HUDEP-2 (cell line): ENCODE data around the gene SP3.

Experiments
- DNase-seq, 76 experiments: peaks; one replicate each; lab custom pipeline; 2025; ENCODE audit not compliant: unreplicated experiment in 76 of 76; lab: John Stamatoyannopoulos, UW

The SP3 gene

DNA sequence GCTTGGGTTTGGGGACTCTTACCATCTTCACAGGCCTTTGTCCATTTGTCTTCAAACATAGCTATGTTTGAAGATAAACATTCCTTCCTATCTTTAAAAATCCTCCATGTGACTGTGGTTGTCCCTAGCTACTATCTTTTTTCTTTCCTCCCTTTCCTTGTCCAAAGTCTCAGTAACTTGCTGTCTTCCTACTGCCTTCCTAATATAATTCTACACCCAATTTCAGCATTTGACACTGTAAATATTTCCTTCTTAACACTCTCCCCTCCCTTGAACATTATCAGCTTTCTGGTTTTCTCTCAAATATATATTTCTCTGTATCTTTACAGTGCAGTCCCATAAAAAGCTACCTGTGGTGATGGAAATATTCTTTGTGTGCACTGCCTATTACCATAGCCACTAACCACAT is 5.3 kb upstream of the SP3 start:
- DNase-seq: no peak

- DNase-seq: no peak
These were observed 4.7 kb upstream of the SP3 start for GRCh38 chr2:173969886-173970285.

DNA sequence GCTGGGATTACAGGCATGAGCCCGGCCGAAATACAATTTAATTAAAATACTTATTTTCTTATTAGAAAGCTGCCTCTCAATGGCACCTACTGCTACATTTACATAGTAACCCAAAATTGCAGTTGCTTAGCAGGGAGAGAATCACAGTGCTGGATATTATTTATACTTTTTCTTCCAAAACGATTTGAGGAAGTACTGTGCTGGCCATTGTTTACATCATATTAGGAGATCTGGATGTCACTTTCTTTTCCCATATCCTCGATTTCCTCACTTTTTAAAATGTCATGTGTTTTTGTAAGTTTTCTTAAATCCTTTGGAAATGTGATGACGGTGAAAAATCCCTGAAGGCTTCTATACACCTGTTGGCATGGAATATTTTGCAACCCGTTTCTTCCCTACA is 3.4 kb upstream of the SP3 start:
- DNase-seq: no peak

- no peak for DNase-seq
These were observed 1.3 kb upstream of the SP3 start for GRCh38 chr2:173966274-173967098.

GRCh38 chr2:173964565-173965371 is 405 bp downstream of the SP3 start:
- DNase-seq: peak in 74 of 76 experiments; percentile 7 to 89 (median 73)

DNA sequence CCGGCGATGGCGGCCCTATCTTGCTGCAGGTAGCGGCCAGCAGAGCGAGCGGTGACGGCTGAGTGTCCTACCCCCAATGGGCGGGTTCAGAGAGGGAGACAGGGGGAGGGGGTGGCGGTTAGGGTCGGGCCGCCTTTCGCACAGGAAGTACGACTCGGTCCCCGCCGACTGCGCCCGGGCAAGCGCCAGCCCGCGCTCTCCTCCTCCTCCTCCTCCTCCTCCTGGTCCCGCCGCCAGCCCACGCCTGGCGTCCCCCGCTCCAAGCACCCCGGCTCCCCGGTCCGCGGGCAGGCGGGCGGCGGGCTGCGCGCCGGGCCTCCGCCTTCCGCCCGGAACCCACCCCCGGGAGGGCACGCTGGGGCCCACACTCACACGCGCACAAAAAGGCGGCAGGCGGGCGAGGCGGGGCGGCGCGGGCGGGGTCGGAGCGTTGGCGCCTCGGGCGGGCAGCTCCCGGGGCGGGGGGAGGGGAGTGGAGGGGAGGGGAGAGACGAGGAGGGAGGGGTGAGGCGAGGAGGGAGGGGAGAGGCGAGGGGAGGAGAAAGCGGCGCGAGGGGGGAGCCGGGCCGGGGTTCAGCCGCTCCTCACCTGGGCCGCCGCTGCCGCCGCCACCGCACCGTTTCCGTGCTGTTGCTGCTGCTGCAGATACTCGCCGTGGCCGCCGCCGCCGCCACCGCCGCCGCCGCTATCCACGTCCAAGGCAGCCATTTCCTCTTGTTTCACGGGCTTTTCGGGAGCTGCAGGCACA is 1.2 kb downstream of the SP3 start:
- peak in 75 of 76 experiments; percentile 26 to 95 (median 87) for DNase-seq

DNA sequence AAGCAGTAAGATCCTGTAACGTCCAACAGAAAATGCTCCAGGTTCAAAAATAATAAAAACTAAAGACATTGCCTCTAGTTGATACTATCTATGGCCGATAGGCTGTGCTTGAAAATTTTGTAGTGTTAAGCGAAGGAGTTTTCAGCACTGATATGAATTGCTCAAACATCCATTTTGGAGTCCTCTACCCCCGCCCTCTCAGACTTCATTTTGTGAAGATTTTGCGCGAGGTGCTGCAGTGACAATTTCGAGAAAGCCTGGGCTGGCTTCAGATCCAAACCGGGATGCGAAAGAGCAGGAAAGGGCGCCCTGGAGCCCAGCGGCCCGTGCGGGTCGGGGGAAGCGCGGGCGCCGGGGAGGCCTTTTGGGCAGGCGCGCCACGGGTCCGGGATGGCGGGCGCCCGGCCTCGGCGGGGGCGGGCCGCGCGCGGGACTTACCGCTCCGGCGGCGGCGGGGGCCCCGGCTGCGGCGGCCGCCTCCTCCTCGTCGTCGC is 1.8 kb downstream of the SP3 start:
- peak in 50 of 76 experiments; percentile 5 to 63 (median 42) for DNase-seq

DNA sequence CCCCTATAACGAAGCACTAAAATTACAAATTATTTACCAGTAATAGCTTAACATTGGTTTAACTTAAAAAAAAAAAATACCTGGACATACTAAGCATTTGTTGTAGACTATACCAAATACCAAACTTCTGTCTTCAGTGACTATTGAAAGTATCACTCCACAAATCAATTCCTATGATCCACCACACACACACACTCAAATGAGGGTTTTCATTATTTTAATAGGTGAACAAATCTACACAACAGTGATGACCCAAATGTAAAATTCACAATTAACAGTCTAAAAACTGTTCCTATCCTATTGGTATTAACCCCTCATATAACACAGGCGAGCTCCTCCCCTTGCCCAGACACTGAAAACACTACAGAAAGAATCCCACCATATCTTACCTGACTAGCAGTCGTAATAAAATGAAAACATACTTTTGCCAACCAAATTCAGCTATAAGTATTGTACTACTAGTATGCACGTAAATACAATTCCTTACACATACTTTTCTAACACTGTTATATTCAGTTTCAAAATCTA is 2.5 kb downstream of the SP3 start:
- peak in 1 of 76 experiments; percentile 13 for DNase-seq

DNA sequence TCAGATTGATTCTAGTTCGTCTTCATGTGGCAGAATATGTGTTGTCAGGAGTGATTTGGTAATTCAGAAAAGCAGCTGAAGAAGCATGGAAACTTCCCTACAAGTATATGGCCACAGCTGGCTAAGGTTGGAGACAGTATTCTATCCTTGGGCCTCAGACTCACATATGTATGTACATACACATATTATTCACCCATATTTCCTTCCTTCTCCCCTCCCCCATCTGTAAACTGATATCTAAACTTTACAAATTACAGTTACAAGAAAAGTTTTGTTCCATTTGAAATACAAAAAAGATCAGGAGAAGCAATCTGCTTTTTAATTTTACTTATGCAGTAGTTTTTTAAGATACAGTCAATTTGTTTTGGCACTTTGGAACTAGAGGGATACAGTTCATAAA is 3.1 kb downstream of the SP3 start:
- peak in 1 of 76 experiments; percentile 7 for DNase-seq

- DNase-seq: no peak
These were observed 3.8 kb downstream of the SP3 start for GRCh38 chr2:173961346-173961705.

DNA sequence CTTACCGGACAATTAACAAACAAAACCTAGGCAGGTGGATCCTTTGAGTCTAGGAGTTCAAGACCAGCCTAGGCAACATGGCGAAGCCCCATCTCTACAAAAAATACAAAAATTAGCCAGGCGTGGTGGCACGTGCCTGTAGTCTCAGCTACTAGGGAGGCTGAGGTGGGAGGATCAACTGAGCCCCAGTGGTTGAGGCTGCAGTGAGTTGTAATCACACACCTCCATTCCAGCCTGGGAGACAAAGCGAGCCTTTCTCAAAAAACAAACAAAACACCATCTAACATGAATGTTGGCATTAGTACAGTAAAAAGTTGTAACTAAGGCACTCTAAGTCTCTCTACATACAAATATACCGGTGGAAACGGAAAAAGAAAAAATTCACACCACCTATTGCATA is 5.3 kb downstream of the SP3 start:
- no peak for DNase-seq

DNA sequence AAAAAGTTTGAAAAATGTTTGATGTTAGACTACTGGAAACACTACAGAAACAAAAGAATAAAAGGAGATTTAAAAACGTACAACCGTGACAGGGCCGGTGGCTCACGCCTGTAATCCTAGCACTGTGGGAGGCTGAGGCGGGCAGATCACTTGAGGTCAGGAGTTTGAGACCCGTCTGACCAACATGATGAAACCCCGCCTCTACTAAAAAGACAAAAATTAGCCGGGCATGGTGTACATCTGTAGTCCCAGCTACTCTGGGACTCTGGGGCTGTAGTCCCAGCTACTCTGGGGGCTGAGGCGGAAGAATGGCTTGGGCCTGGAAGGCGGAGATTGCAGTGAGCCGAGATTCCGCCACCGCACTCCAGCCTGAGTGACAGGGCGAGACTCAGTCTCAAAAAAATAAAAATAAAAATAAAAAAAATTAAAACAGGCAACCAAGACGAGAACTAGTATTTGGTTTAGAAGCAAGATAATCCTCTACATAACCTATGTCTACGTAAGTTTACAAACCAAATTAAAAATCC is 5.8 kb downstream of the SP3 start:
- no peak for DNase-seq

- DNase-seq: no peak
These were observed 6.9 kb downstream of the SP3 start for GRCh38 chr2:173958198-173958846.

DNA sequence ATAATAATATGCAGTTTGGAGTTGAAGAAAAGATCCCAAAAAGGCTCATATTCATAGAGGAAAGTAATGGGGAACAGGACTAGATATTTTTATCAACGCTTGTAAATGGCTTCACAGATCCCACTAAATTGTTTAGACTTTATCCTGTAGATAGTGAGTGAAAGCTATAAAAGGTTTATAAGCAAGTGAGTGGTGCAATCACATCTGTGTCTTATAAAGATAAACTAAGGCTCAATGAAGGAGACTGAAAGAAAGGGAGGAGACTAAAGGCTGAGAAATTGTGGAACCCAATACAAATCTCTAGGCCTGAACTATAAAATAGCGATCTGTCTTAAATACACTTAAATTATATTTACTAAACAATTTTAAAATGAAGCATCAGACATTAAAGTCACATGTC is 7.7 kb downstream of the SP3 start:
- no peak for DNase-seq

- DNase-seq: no peak
These were observed 8.7 kb downstream of the SP3 start for GRCh38 chr2:173956454-173956853.

- DNase-seq: no peak
These were observed 9.3 kb downstream of the SP3 start for GRCh38 chr2:173955867-173956266.

- DNase-seq: no peak
These were observed 10.2 kb downstream of the SP3 start for GRCh38 chr2:173955004-173955403.

- no peak for DNase-seq
These were observed 12.1 kb downstream of the SP3 start for GRCh38 chr2:173953047-173953424.

DNA sequence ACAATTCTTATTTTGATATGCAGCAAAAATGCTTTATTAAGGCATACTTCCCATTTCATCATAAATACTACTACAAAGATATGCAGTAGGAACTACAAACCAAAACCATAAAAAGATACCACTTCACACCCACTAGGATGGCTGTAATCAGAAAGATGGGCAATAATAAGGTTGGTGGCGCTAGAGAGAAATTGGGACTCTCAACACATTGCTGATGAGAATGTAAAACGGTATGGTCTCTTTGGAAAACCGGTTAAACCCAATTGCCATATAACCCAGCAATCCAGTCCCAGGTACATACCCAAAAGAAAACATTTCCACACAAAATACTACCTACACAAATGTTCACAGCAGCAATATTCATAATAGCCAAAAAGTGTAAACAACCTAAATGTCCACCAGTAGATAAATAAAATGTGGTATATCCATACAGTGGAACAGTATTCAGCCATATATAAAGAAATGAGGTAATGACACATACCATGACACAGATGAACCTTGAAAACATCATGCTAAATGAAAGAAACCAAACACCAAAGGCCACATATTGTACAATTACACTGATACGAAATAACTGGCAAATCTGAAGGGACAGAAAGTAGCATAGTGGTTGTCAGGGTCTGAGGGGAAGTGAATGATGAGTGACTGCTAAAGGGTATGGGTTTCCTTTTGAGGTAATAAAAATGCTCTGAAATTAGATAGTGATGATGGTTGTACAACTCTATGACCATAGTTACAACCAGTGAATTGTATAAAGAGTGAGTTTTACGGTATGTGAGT is 12.7 kb downstream of the SP3 start:
- DNase-seq: no peak
